ENCODE data around the gene CRKL.
"Not testable (repeated sequence)": the region's sequence is repeated elsewhere in the genome, so short reads cannot be mapped to it uniquely, and the experiment has no call there.

Gene CRKL

DNA sequence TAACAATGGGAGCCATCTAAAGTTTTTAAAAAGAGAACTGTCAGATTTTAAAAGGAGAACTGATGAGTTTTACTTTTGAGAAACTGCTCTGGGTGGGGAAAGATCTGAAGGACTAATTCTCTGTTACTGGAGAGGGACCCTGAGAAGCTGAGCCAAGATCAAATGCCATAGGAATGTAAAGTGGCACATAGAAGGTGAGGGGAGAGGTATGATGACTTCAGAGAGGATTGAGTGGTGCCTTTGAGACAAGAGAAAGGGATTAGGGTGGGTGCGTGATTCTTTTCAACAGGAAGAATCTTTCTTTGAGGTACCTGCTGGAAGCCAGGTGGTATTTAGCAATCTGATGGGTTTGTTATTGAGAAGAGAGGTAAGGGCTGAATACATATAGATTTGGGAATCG, 9.0 kb downstream of the CRKL start:
- TF ChIP-seq, protein P1, sequence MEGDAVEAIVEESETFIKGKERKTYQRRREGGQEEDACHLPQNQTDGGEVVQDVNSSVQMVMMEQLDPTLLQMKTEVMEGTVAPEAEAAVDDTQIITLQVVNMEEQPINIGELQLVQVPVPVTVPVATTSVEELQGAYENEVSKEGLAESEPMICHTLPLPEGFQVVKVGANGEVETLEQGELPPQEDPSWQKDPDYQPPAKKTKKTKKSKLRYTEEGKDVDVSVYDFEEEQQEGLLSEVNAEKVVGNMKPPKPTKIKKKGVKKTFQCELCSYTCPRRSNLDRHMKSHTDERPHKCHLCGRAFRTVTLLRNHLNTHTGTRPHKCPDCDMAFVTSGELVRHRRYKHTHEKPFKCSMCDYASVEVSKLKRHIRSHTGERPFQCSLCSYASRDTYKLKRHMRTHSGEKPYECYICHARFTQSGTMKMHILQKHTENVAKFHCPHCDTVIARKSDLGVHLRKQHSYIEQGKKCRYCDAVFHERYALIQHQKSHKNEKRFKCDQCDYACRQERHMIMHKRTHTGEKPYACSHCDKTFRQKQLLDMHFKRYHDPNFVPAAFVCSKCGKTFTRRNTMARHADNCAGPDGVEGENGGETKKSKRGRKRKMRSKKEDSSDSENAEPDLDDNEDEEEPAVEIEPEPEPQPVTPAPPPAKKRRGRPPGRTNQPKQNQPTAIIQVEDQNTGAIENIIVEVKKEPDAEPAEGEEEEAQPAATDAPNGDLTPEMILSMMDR (IDR thresholded peaks at IDR 0.05; ENCODE audit: control insufficient read depth, insufficient read depth, low read depth, low read length, missing control alignments) = no peak
- no peak overlapping the region for H3K4me3 ChIP-seq (ENCODE audit: control insufficient read depth, low read depth, low read length)
- DNase-seq (ENCODE audit: low read depth) = no peak

DNA sequence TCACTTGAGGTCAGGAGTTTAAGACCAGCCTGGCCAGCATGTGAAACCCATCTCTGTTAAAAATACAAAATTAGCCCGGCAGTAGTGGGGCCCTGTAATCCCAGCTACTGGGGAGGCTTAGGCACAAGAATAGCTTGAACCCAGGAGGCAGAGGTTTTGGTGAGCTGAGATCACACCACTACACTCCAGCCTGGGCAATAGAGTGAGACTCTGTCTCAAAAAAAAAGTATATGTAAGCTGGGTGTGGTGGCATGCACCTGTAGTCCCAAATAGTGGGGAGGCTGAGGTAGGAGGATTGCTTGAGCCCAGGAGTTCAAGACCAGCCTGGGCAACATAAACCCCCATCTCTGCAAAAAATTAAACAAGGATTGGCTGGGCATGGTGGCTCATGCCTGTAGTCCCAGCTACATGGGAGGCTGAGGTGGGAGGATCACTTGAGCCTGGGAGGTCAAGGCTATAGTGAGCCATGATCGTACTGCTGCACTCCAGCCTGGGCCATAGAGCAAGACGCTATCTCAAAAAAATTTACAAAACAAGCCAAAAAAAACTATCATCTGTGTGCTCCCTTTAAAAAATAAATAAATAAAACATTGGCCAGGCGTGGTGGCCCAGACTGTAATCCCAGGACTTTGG, 10.8 kb downstream of the CRKL start:
- no peak for DNase-seq (ENCODE audit: low read depth)
- TF ChIP-seq, protein P1 (IDR thresholded peaks at IDR 0.05; ENCODE audit: control insufficient read depth, insufficient read depth, low read depth, low read length, missing control alignments) = no peak
- no peak overlapping the region for H3K4me3 ChIP-seq (ENCODE audit: control insufficient read depth, low read depth, low read length)

DNA sequence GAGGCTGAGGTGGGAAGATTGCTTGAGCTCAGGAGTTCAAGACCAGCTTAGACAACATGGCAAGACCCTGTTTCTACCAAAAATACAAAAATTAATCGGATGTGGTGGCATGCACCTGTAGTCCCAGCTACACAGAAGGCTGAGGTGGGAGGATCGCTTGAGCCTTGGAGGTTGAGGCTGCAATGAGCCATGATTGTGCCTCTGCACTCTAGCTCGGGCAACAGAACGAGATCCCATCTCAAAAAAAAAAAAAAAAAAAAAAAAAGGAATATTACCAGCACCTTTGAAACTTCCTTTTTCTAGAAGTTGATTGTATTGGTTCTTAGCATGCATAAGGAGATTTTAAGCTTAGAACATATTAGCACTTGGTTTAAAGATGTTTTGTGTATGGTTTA, 11.4 kb downstream of the CRKL start:
- H3K4me3 ChIP-seq (ENCODE audit: control insufficient read depth, low read depth, low read length) = no peak overlapping the region
- TF ChIP-seq, protein P1 (IDR thresholded peaks at IDR 0.05; ENCODE audit: control insufficient read depth, insufficient read depth, low read depth, low read length, missing control alignments) = no peak
- no peak for DNase-seq (ENCODE audit: low read depth)

DNA sequence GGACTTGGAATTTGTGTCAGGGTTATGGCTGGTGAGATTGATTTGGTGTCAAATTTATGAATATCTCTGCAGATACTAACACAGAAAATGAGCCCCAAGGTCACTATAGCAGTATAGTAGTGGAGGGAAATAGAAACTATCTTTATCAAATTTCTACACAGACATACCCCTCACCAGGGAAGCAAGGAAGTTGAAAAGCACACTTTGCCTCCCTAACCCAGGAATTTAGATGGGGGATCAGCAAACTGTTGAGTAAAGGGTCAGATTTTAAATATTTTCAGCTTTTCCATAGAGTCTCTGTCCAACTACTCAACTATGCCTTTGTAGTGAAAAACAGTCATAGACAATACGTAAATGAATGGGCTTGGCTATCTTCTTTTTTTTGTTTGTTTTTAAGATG, 12.8 kb downstream of the CRKL start:
- no peak overlapping the region for H3K4me3 ChIP-seq (ENCODE audit: control insufficient read depth, low read depth, low read length)
- no peak for DNase-seq (ENCODE audit: low read depth)
- TF ChIP-seq, protein P1 (IDR thresholded peaks at IDR 0.05; ENCODE audit: control insufficient read depth, insufficient read depth, low read depth, low read length, missing control alignments) = no peak

DNA sequence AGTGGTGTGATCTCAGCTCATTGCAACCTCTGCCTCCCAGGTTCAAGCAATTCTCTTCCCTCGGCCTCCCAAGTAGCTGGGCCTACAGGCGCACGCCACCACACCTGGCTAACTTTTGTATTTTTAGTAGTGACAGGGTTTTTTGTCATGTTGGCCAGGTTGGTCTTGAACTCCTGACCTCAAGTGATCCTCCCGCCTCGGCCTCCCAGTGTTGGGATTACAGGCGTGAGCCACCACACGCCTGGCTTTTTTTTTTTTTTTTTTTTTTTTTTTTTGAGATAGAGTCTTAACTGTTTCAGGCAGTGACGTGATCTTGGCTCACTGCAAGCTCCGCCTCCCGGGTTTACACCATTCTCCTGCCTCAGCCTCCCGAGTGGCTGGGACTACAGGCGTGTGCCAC, 13.2 kb downstream of the CRKL start:
- DNase-seq (ENCODE audit: low read depth); H3K4me3 ChIP-seq (ENCODE audit: control insufficient read depth, low read depth, low read length): not testable (repeated sequence)

DNA sequence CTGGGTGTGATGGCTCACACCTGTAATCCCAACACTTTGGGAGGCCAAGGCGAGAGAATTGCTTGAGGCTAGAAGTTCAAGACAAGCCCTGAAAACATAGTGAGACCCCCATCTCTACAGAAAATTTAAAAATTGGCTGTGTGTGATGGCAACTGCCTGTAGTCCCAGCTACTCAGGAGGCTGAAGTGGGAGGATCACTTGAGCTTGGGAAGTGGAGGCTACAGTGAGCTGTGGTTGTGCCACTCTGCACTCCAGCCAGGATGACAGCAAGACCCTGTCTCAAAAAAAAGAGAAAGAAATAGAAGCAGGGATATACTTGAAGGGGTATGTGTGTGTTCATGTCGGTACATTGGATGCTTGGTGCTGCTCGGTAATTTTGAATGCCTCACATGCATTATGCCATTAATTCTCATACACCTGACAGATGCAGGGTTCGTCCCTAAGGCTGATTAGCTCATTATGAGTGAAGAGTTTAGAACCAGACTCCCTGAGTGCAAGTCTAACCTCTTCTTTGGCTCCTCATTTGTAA, 14.0 kb downstream of the CRKL start:
- TF ChIP-seq, protein P1 (IDR thresholded peaks at IDR 0.05; ENCODE audit: control insufficient read depth, insufficient read depth, low read depth, low read length, missing control alignments) = no peak
- DNase-seq (ENCODE audit: low read depth) = no peak
- no peak overlapping the region for H3K4me3 ChIP-seq (ENCODE audit: control insufficient read depth, low read depth, low read length)

DNA sequence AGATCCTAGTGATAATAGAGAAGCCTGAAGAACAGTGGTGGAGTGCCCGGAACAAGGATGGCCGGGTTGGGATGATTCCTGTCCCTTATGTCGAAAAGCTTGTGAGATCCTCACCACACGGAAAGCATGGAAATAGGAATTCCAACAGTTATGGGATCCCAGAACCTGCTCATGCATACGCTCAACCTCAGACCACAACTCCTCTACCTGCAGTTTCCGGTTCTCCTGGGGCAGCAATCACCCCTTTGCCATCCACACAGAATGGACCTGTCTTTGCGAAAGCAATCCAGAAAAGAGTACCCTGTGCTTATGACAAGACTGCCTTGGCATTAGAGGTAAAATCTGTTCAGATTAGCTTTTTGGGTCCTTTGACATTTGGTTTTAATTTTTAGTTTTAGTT, 16.7 kb downstream of the CRKL start:
- TF ChIP-seq, protein P1 (IDR thresholded peaks at IDR 0.05; ENCODE audit: control insufficient read depth, insufficient read depth, low read depth, low read length, missing control alignments) = no peak
- no peak for DNase-seq (ENCODE audit: low read depth)
- no peak overlapping the region for H3K4me3 ChIP-seq (ENCODE audit: control insufficient read depth, low read depth, low read length)

DNA sequence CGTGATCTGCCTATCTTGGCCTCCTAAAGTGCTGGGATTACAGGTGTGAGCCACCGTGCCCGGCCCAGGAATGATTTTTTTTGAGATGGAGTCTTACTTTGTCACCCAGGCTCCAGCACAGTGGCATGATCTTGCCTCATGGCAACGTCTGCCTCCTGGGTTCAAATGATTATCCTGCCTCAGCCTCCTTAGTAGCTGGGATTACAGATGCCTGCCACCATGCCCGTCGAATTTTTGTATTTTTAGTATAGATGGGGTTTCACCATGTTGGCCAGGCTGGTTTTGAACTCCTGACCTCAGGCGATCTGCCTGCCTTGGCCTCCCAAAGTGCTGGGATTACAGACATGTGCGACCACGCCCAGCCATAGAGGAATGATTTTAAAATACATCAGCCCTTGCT, 17.8 kb downstream of the CRKL start:
- not testable (repeated sequence) for DNase-seq (ENCODE audit: low read depth)

DNA sequence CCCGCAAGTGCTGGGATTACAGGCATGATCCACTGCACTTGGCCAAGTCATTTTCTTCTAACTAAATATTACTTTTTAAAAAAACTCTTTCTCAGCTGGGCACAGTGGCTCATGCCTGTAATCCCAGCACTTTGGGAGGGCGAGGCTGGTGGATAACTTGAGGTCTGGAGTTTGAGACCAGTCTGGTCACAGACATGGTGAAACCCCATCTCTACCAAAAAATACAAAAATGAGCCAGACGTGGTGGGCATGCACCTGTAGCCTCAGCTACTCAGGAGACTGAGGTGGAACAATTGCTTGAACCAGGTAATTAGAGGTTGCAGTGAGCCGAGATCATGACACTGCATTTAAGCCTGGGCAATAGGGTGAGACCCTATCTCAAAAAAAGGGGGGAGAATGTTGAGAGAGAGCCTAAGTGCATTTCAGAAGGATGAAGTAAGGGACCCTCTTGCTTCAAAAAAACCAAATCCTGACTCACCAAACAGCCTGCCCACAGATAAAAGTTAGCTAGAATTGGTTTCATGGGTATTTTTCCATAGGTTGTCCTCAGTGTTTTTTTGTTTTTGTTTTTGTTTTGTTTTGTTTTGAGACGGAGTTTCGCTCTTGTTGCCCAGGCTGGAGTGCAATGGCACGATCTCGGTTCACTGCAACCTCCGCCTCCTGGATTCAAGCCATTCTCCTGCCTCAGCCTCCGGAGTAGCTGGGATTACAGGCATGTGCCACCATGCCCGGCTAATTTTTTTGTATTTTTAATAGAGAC, 18.8 kb downstream of the CRKL start:
- not testable (repeated sequence) for DNase-seq (ENCODE audit: low read depth); H3K4me3 ChIP-seq (ENCODE audit: control insufficient read depth, low read depth, low read length)

More for the DNA sequence above, 17.8 kb downstream of the CRKL start:
- H3K4me3 ChIP-seq (ENCODE audit: control insufficient read depth, low read depth, low read length) = not testable (repeated sequence)
